ENCODE data around the gene HNF4A. TPM values are rescaled to one million over a fixed set of nuclear protein-coding genes. Genes with fewer than 3 reads are reported as not detected.
A peak's percentile ranks its signal among the peaks of the same experiment; 100 is the strongest.
"Not testable (repeated sequence)": the region's sequence is repeated elsewhere in the genome, so short reads cannot be mapped to it uniquely, and the experiment has no call there.

Gene HNF4A
- total RNA-seq, 2 experiments from 2014 or later, result not detected

- H3K36me3 Mint-ChIP-seq (ENCODE audit: low read depth), result no peaks in the 10 kb centered on the region
- DNase-seq (no peak), ATAC-seq (ENCODE audit: poor library complexity) (no peak)
- no peaks in the 10 kb centered on the region for H3K9me3 Mint-ChIP-seq
- Histone ChIP-seq H3K27me3 (ENCODE audit: control insufficient read depth in 1 of 2, insufficient read depth in 2 of 2, low read length in 2 of 2) (no peaks in the 10 kb centered on the region), H3K36me3 (ENCODE audit: insufficient read depth, low read length) (no peaks in the 10 kb centered on the region), H3K4me1 (ENCODE audit: insufficient read depth, low read length) (peaks cover 5% of the 10 kb centered on the region), H3K27ac (ENCODE audit: low read depth in 1 of 2, low read length in 2 of 2) (no peak overlapping the region), H3K9me3 (ENCODE audit: control insufficient read depth in 1 of 2, insufficient read depth in 1 of 2, low read length in 2 of 2) (no peaks in the 10 kb centered on the region), H3K4me3 (ENCODE audit: low read length) (no peak overlapping the region)
- CTCF ChIA-PET, result no interaction called here
- TF ChIP-seq CTCF (IDR thresholded peaks at IDR 0.05), result no peak
- H3K27ac Mint-ChIP-seq, result no peak overlapping the region
- POLR2A ChIA-PET, result no interaction called here
- no peaks in the 10 kb centered on the region for H3K4me1 Mint-ChIP-seq (ENCODE audit: low read depth)
- H3K27me3 Mint-ChIP-seq, result no peaks in the 10 kb centered on the region
- H3K4me3 Mint-ChIP-seq, result no peak overlapping the region
- intact Hi-C loops (cut with DNase I, micrococcal nuclease), result no loop called here
Measured at GRCh38 chr20:44324343-44324742, 31.2 kb upstream of the HNF4A start.

- peak; percentile 57 for ATAC-seq (ENCODE audit: poor library complexity)
- H3K36me3 Mint-ChIP-seq (ENCODE audit: low read depth), result no peaks in the 10 kb centered on the region
- Histone ChIP-seq H3K27me3 (ENCODE audit: control insufficient read depth in 1 of 2, insufficient read depth in 2 of 2, low read length in 2 of 2) (no peaks in the 10 kb centered on the region), H3K4me3 (ENCODE audit: low read length) (peak overlapping the region; percentile 28), H3K27ac (ENCODE audit: low read depth in 1 of 2, low read length in 2 of 2) (no peak overlapping the region), H3K9me3 (ENCODE audit: control insufficient read depth in 1 of 2, insufficient read depth in 1 of 2, low read length in 2 of 2) (no peaks in the 10 kb centered on the region), H3K36me3 (ENCODE audit: insufficient read depth, low read length) (no peaks in the 10 kb centered on the region), H3K4me1 (ENCODE audit: insufficient read depth, low read length) (peaks cover 5% of the 10 kb centered on the region)
- TF ChIP-seq CTCF (IDR thresholded peaks at IDR 0.05), result no peak
- no peak overlapping the region for H3K4me3 Mint-ChIP-seq
- no peak overlapping the region for H3K27ac Mint-ChIP-seq
- no peaks in the 10 kb centered on the region for H3K4me1 Mint-ChIP-seq (ENCODE audit: low read depth)
- POLR2A ChIA-PET, result interaction anchor here (0.6 to 2.0 kb wide), 3 partner anchors 16 to 239 kb away, joined by 3 to 5 read pairs (median 5); partner anchors contain the start of genes FITM2 and OSER1
- no peaks in the 10 kb centered on the region for H3K9me3 Mint-ChIP-seq
- DNase-seq, result peak in 6 of 14 experiments; percentile 15 to 43 (median 24)
- no peaks in the 10 kb centered on the region for H3K27me3 Mint-ChIP-seq
- intact Hi-C loops (cut with DNase I, micrococcal nuclease), result no loop called here
- CTCF ChIA-PET, result interaction anchor here (1.2 to 4.0 kb wide), 2 partner anchors 15 to 109 kb away, joined by 4 to 13 read pairs; partner anchors contain the start of gene FITM2
Measured at GRCh38 chr20:44326391-44327159, 28.9 kb upstream of the HNF4A start.

GRCh38 chr20:44327748-44328147, 27.8 kb upstream of the HNF4A start:
- H3K4me3 Mint-ChIP-seq; H3K4me1 Mint-ChIP-seq (ENCODE audit: low read depth); H3K4me1 ChIP-seq (ENCODE audit: insufficient read depth, low read length); H3K27ac ChIP-seq (ENCODE audit: low read depth in 1 of 2, low read length in 2 of 2); H3K27ac Mint-ChIP-seq; H3K4me3 ChIP-seq (ENCODE audit: low read length); H3K9me3 Mint-ChIP-seq; H3K27me3 ChIP-seq (ENCODE audit: control insufficient read depth in 1 of 2, insufficient read depth in 2 of 2, low read length in 2 of 2); H3K9me3 ChIP-seq (ENCODE audit: control insufficient read depth in 1 of 2, insufficient read depth in 1 of 2, low read length in 2 of 2); H3K36me3 Mint-ChIP-seq (ENCODE audit: low read depth); DNase-seq; H3K27me3 Mint-ChIP-seq; H3K36me3 ChIP-seq (ENCODE audit: insufficient read depth, low read length); ATAC-seq (ENCODE audit: poor library complexity); POLR2A ChIA-PET; intact Hi-C loops (cut with DNase I, micrococcal nuclease): not testable (repeated sequence)
- CTCF ChIA-PET, result interaction anchor here (4.0 kb wide), 1 partner anchor 16 kb away, joined by 13 read pairs; the partner anchor contains the start of gene FITM2

Measured in CD4-positive, alpha-beta T cell (primary cell).